ENCODE data around the gene FBLN1.

FBLN1 gene

GRCh38 chr22:45503050-45503815 lies 550 bp downstream of the FBLN1 start:
- Histone ChIP-seq H3K4me3 (ENCODE audit: low read depth, low read length) (peak overlapping the region; percentile 57), H3K36me3 (ENCODE audit: control insufficient read depth in 2 of 2, insufficient read depth in 1 of 2, low read length in 2 of 2) (peaks cover 0 to 6% of the 10 kb centered on the region in 2 experiments; a peak in 1 of 3 replicates), H3K9me3 (ENCODE audit: control insufficient read depth, insufficient read depth, low read depth, low read length) (no peaks in the 10 kb centered on the region), H3K27ac (ENCODE audit: extremely low read depth, low read depth, low read length) (peak overlapping the region; percentile 77; the same call in 1 of the 2 replicates), H3K4me1 (ENCODE audit: control insufficient read depth, insufficient read depth, low read length) (peaks cover 9% of the 10 kb centered on the region)
- POLR2A ChIA-PET, result interaction anchor here (0.5 to 1.0 kb wide), 2 partner anchors 340 to 478 kb away, joined by 3 to 4 read pairs; partner anchors contain the start of gene NUP50
- CTCF ChIA-PET, result interaction anchor here (0.6 to 1.3 kb wide), 7 partner anchors 9 to 308 kb away, joined by 3 to 5 read pairs (median 3); no protein-coding TSS in a partner anchor
- peak; percentile 54 for TF ChIP-seq GLIS2 (tag by site-specific recombination; IDR thresholded peaks at IDR 0.05)
- TF ChIP-seq PBX3 (CRISPR knock-in tag; IDR thresholded peaks at IDR 0.05), result peak; percentile 85
- no peak for TF ChIP-seq GLI2 (tag by site-specific recombination; IDR thresholded peaks at IDR 0.05; ENCODE audit: borderline replicate concordance, low read depth)
- no peak for TF ChIP-seq ZNF398 (tag by site-specific recombination; IDR thresholded peaks at IDR 0.05)
- TF ChIP-seq ZNF521 (tag by site-specific recombination; IDR thresholded peaks at IDR 0.05), result no peak
- TF ChIP-seq ZBTB48 (tag by site-specific recombination; IDR thresholded peaks at IDR 0.05), result no peak
- TF ChIP-seq ZBTB8A (tag by site-specific recombination; IDR thresholded peaks at IDR 0.05), result 0 out of 2 replicates have a peak, but pooled peaks have one; percentile 14
- 0 out of 2 replicates have a peak, but pooled peaks have one; percentile 13 for TF ChIP-seq SP7 (tag by site-specific recombination; IDR thresholded peaks at IDR 0.05)
- TF ChIP-seq, protein P1, sequence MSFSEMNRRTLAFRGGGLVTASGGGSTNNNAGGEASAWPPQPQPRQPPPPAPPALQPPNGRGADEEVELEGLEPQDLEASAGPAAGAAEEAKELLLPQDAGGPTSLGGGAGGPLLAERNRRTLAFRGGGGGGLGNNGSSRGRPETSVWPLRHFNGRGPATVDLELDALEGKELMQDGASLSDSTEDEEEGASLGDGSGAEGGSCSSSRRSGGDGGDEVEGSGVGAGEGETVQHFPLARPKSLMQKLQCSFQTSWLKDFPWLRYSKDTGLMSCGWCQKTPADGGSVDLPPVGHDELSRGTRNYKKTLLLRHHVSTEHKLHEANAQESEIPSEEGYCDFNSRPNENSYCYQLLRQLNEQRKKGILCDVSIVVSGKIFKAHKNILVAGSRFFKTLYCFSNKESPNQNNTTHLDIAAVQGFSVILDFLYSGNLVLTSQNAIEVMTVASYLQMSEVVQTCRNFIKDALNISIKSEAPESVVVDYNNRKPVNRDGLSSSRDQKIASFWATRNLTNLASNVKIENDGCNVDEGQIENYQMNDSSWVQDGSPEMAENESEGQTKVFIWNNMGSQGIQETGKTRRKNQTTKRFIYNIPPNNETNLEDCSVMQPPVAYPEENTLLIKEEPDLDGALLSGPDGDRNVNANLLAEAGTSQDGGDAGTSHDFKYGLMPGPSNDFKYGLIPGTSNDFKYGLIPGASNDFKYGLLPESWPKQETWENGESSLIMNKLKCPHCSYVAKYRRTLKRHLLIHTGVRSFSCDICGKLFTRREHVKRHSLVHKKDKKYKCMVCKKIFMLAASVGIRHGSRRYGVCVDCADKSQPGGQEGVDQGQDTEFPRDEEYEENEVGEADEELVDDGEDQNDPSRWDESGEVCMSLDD (tag by site-specific recombination; IDR thresholded peaks at IDR 0.05), result 0 out of 2 replicates have a peak, but pooled peaks have one; percentile 21
- TF ChIP-seq, protein P2, sequence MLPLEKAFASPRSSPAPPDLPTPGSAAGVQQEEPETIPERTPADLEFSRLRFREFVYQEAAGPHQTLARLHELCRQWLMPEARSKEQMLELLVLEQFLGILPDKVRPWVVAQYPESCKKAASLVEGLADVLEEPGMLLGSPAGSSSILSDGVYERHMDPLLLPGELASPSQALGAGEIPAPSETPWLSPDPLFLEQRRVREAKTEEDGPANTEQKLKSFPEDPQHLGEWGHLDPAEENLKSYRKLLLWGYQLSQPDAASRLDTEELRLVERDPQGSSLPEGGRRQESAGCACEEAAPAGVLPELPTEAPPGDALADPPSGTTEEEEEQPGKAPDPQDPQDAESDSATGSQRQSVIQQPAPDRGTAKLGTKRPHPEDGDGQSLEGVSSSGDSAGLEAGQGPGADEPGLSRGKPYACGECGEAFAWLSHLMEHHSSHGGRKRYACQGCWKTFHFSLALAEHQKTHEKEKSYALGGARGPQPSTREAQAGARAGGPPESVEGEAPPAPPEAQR (tag by site-specific recombination; IDR thresholded peaks at IDR 0.05), result no peak
- TF ChIP-seq EGR2 (tag by site-specific recombination; IDR thresholded peaks at IDR 0.05; ENCODE audit: low read depth), result peak; percentile 52
- peak; percentile 53 for TF ChIP-seq WT1 (tag by site-specific recombination; IDR thresholded peaks at IDR 0.05)
- TF ChIP-seq, protein P3, sequence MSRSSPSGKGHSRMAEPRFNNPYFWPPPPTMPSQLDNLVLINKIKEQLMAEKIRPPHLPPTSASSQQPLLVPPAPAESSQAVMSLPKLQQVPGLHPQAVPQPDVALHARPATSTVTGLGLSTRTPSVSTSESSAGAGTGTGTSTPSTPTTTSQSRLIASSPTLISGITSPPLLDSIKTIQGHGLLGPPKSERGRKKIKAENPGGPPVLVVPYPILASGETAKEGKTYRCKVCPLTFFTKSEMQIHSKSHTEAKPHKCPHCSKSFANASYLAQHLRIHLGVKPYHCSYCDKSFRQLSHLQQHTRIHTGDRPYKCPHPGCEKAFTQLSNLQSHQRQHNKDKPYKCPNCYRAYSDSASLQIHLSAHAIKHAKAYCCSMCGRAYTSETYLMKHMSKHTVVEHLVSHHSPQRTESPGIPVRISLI (tag by site-specific recombination; IDR thresholded peaks at IDR 0.05), result no peak
- TF ChIP-seq GLIS1 (tag by site-specific recombination; IDR thresholded peaks at IDR 0.05), result peak; percentile 16; the same call in 1 of the 2 replicates
- 0 out of 2 replicates have a peak, but pooled peaks have one; percentile 25 for TF ChIP-seq ZBTB17 (tag by site-specific recombination; IDR thresholded peaks at IDR 0.05)
- no peak for TF ChIP-seq ZNF544 (tag by site-specific recombination; IDR thresholded peaks at IDR 0.05)
- TF ChIP-seq, protein P4, sequence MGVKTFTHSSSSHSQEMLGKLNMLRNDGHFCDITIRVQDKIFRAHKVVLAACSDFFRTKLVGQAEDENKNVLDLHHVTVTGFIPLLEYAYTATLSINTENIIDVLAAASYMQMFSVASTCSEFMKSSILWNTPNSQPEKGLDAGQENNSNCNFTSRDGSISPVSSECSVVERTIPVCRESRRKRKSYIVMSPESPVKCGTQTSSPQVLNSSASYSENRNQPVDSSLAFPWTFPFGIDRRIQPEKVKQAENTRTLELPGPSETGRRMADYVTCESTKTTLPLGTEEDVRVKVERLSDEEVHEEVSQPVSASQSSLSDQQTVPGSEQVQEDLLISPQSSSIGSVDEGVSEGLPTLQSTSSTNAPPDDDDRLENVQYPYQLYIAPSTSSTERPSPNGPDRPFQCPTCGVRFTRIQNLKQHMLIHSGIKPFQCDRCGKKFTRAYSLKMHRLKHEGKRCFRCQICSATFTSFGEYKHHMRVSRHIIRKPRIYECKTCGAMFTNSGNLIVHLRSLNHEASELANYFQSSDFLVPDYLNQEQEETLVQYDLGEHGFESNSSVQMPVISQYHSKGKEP (tag by site-specific recombination; IDR thresholded peaks at IDR 0.05), result no peak
- TF ChIP-seq, protein P5, sequence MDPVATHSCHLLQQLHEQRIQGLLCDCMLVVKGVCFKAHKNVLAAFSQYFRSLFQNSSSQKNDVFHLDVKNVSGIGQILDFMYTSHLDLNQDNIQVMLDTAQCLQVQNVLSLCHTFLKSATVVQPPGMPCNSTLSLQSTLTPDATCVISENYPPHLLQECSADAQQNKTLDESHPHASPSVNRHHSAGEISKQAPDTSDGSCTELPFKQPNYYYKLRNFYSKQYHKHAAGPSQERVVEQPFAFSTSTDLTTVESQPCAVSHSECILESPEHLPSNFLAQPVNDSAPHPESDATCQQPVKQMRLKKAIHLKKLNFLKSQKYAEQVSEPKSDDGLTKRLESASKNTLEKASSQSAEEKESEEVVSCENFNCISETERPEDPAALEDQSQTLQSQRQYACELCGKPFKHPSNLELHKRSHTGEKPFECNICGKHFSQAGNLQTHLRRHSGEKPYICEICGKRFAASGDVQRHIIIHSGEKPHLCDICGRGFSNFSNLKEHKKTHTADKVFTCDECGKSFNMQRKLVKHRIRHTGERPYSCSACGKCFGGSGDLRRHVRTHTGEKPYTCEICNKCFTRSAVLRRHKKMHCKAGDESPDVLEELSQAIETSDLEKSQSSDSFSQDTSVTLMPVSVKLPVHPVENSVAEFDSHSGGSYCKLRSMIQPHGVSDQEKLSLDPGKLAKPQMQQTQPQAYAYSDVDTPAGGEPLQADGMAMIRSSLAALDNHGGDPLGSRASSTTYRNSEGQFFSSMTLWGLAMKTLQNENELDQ (tag by site-specific recombination; IDR thresholded peaks at IDR 0.05; ENCODE audit: low read depth), result no peak
- peak; percentile 67 for TF ChIP-seq PATZ1 (tag by site-specific recombination; IDR thresholded peaks at IDR 0.05)
- TF ChIP-seq ZNF157 (tag by site-specific recombination; IDR thresholded peaks at IDR 0.05), result no peak
- no peak for TF ChIP-seq ZSCAN16 (tag by site-specific recombination; IDR thresholded peaks at IDR 0.05)

Measured in HEK293 (cell line).